Measurements from ENCODE around the gene CNOT6. TPM values are rescaled to one million over a fixed set of nuclear protein-coding genes. Genes with fewer than 3 reads are reported as not detected.

Gene CNOT6
- total RNA-seq, 1 experiment from 2014 or later: 59.1 TPM

DNA sequence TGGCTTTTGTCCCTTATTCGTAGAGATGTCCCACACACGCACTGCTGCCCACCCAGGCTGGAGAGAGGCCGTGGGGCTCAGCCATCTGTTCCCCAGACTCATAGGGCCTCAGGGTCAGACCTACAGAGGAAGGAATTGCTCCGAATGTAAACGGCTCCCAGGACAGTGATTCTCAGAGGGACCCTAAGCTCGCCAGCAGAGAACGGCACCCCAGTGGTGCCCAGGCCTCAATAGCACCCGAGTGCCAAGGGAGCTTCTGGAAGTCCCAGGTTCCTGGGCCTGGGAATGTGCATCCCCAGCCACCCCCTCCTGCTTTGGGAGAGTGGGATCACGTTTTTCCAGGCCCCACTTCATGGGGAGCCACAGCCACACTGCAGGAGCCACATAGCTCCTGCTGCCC is 32.9 kb upstream of the CNOT6 start:
- no peaks in the 10 kb centered on the region for H3K9me3 ChIP-seq (ENCODE audit: control insufficient read depth in 1 of 2, insufficient read depth in 1 of 2, low read depth in 1 of 2, low read length in 2 of 2)
- H3K79me2 ChIP-seq (ENCODE audit: insufficient read depth, low read length): no peaks in the 10 kb centered on the region
- H3K4me3 ChIP-seq (replicated peaks in 1 of 2; ENCODE audit: low read depth in 1 of 2, low read length in 2 of 2): no peak overlapping the region
- intact Hi-C loops (cut with micrococcal nuclease): no loop called here
- no peak overlapping the region for H2AFZ ChIP-seq (ENCODE audit: low read depth, low read length, poor library complexity, severe bottlenecking)
- TF ChIP-seq EZH2 (IDR thresholded peaks at IDR 0.05): no peak
- TF ChIP-seq POLR2AphosphoS5 (IDR thresholded peaks at IDR 0.05; ENCODE audit: low read depth, low read length): no peak
- TF ChIP-seq JUND (IDR thresholded peaks at IDR 0.05): no peak
- TF ChIP-seq FOSL1 (IDR thresholded peaks at IDR 0.05; ENCODE audit: low read depth): no peak
- TF ChIP-seq, protein P1, sequence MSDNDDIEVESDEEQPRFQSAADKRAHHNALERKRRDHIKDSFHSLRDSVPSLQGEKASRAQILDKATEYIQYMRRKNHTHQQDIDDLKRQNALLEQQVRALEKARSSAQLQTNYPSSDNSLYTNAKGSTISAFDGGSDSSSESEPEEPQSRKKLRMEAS (IDR thresholded peaks at IDR 0.05): no peak
- no peak for TF ChIP-seq RAD21 (IDR thresholded peaks at IDR 0.05; ENCODE audit: low read depth)
- TF ChIP-seq SP1 (IDR thresholded peaks at IDR 0.05; ENCODE audit: low read depth): no peak
- no peak for TF ChIP-seq EGR1 (IDR thresholded peaks at IDR 0.05; ENCODE audit: low read depth)
- TF ChIP-seq REST (IDR thresholded peaks at IDR 0.05; ENCODE audit: low read depth): no peak
- TF ChIP-seq, protein P2, sequence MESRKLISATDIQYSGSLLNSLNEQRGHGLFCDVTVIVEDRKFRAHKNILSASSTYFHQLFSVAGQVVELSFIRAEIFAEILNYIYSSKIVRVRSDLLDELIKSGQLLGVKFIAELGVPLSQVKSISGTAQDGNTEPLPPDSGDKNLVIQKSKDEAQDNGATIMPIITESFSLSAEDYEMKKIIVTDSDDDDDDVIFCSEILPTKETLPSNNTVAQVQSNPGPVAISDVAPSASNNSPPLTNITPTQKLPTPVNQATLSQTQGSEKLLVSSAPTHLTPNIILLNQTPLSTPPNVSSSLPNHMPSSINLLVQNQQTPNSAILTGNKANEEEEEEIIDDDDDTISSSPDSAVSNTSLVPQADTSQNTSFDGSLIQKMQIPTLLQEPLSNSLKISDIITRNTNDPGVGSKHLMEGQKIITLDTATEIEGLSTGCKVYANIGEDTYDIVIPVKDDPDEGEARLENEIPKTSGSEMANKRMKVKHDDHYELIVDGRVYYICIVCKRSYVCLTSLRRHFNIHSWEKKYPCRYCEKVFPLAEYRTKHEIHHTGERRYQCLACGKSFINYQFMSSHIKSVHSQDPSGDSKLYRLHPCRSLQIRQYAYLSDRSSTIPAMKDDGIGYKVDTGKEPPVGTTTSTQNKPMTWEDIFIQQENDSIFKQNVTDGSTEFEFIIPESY (IDR thresholded peaks at IDR 0.05; ENCODE audit: extremely low read depth, insufficient replicate concordance, low read length): no peak
- no peak for TF ChIP-seq SRF (IDR thresholded peaks at IDR 0.05; ENCODE audit: low read depth)
- TF ChIP-seq YY1 (IDR thresholded peaks at IDR 0.05; ENCODE audit: extremely low read depth, insufficient replicate concordance, low read depth, low read length): no peak
- TF ChIP-seq CTCF (IDR thresholded peaks at IDR 0.05 in 2 of 3, conservative IDR thresholded peaks at IDR 0.05 in 1 of 3; ENCODE audit: borderline replicate concordance in 1 of 3, insufficient read depth in 1 of 3, low read depth in 2 of 3, low read length in 2 of 3): no peak
- TF ChIP-seq ELF1 (IDR thresholded peaks at IDR 0.05; ENCODE audit: borderline replicate concordance, low read depth): no peak
- no peak for TF ChIP-seq EZH2phosphoT487 (IDR thresholded peaks at IDR 0.05; ENCODE audit: borderline replicate concordance)
- TF ChIP-seq CBX3 (IDR thresholded peaks at IDR 0.05; ENCODE audit: low read depth): no peak
- no peak for TF ChIP-seq ATF3 (IDR thresholded peaks at IDR 0.05)
- no peak for TF ChIP-seq ZFX (IDR thresholded peaks at IDR 0.05)
- no peak for TF ChIP-seq TCF7L2 (IDR thresholded peaks at IDR 0.05; ENCODE audit: borderline replicate concordance, extremely low read depth, insufficient read depth, insufficient read length)
- no peak for TF ChIP-seq ZNF274 (IDR thresholded peaks at IDR 0.05; ENCODE audit: low read depth, low read length)
- no peaks in the 10 kb centered on the region for H4K20me1 ChIP-seq (ENCODE audit: insufficient read depth)
- no peak overlapping the region for H3K4me2 ChIP-seq (ENCODE audit: low read length)
- DNase-seq (ENCODE audit: low read depth, low spot score) (no peak), ATAC-seq (no peak)
- no peaks in the 10 kb centered on the region for H3K9me2 ChIP-seq (ENCODE audit: insufficient read depth)
- CTCF ChIA-PET: interaction anchor here (0.8 kb wide), 1 partner anchor 133 kb away, joined by 3 read pairs; no protein-coding TSS in a partner anchor
- BruUV-seq (replicated peaks): no TSS peak
- POLR2A ChIA-PET: no interaction called here
- RAD21 ChIA-PET (ENCODE audit: low non-redundant PET in 1 of 2, low total read pairs in 2 of 2, uncharacterized antibody in 2 of 2, unreplicated experiment in 2 of 2): no interaction called here
- H3K36me3 ChIP-seq (ENCODE audit: control insufficient read depth in 1 of 2, insufficient read depth in 2 of 2, low read length in 2 of 2): no peaks in the 10 kb centered on the region
- H3K27me3 ChIP-seq (ENCODE audit: insufficient read depth, low read length): no peaks in the 10 kb centered on the region
- no peak overlapping the region for H3K9ac ChIP-seq (ENCODE audit: low read length)
- peaks cover 0 to 2% of the 10 kb centered on the region in 2 experiments; a peak in 2 of 4 replicates for H3K4me1 ChIP-seq (ENCODE audit: control insufficient read depth in 1 of 2, insufficient read depth in 2 of 2, low read length in 2 of 2)
- H3K27ac ChIP-seq (ENCODE audit: low read depth, low read length): no peak overlapping the region

All from HCT116 (cell line).